Measurements from ENCODE around the gene ENAH. TPM values are rescaled to one million over a fixed set of nuclear protein-coding genes. Genes with fewer than 3 reads are reported as not detected.
A peak's percentile ranks its signal among the peaks of the same experiment; 100 is the strongest.
"Not testable (repeated sequence)": the region's sequence is repeated elsewhere in the genome, so short reads cannot be mapped to it uniquely, and the experiment has no call there.

The ENAH gene
- total RNA-seq, 1 donor from 2014 or later, result 48.5 TPM

DNA sequence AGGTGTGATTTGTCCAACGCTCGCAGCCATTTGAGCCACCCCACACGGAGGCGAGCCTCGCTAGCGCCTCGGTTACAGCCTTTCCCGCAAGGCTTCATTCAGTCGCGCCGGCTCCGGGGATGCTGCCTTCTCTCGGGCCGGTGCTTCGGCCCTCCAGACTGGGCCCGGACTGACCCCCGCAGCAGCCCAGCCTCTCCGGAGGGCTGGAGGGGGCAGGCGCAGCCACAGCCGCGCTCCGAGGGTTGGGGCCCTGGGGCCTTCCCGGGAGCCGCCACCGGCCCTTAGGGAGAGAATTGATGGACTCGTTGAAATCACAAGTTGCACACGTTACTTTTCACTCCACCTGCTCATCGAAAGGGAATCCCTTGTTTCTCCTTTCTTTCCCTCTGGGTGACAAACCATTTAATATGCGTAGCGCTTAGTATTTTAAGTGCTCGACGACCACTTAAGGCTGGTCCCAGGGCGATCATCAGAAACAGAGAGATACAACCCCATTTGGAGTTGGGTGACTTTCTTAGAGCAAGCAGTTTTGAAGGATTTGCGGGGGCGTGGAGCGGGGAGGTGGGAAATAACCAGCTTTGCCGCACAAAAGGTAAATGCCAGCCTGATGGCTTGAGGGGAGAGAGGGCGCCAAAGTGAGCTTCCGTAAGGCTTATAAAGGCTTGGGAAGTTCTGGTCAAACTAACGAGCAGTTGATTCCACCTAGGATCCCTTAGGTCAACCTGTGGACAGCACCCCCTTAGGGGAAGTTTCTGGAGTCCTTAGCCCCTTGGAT is 24.6 kb upstream of the ENAH start:
- no peak for FAIRE-seq
- DNase-seq (ENCODE audit: low spot score in 2 of 2), result peak in 1 of 2 donors; percentile 43

DNA sequence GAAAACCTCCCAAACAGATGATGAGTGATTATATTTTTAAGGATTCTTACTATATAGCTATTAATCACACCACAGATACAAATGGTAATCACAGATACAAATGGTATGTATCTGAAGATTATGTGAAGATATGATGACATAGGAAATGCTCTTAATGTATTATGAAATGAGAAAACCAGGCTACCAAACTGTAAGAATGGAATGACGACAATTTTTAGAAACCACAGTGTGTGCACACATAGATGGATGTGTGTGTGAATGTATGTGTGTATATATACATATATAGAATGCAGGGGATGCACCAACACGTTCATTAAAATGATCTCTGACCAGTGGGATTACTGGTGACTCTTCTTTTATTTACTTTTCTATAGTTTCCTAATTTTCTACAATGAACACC is 21.5 kb upstream of the ENAH start:
- no peak for FAIRE-seq
- DNase-seq (ENCODE audit: low spot score in 2 of 2), result no peak

GRCh38 chr1:225670806-225671733 is 18.1 kb upstream of the ENAH start:
- no peak for FAIRE-seq

DNA sequence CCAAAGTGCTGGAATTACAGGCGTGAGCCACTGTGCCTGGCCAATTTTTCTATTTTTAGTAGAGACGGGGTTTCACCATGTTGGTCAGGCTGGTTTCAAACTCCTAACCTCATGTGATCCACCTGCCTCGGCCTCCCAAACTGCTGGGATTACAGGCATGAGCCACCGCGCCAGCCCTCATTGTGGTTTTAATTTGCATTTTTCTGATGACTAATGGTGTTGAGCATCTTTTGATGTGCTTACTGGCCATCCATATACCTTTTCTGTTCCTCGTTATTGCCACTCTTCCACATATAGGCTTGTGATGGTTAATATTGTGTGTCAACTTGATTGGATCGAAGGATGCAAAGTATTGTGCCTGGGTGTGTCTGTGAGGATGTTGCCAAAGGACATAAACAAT is 17.4 kb upstream of the ENAH start:
- FAIRE-seq, result no peak

More at GRCh38 chr1:225670806-225671733, 18.1 kb upstream of the ENAH start:
- DNase-seq (ENCODE audit: low spot score in 2 of 2), result no peak

DNA sequence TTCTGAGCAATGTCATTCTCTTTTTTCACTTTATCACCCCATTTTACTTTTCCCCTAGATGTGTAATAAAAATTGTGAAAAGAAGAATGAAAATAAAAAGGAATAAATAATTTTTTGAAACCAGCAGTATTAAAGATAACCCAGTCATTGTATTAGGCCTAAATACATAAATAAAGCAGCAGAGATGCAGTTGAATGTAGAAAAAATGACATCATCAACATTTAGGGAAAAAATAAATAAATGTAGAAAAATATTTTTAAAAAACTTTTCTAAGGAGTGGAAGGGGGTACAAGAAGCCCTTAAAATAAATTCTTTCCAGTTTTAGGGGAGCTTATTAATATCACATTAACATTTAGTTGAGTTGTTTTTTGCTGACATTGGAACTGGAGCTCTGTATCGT is 15.3 kb upstream of the ENAH start:
- FAIRE-seq (no peak), DNase-seq (ENCODE audit: low spot score in 2 of 2) (no peak)

More for the DNA sequence above, 17.4 kb upstream of the ENAH start:
- no peak for DNase-seq (ENCODE audit: low spot score in 2 of 2)

DNA sequence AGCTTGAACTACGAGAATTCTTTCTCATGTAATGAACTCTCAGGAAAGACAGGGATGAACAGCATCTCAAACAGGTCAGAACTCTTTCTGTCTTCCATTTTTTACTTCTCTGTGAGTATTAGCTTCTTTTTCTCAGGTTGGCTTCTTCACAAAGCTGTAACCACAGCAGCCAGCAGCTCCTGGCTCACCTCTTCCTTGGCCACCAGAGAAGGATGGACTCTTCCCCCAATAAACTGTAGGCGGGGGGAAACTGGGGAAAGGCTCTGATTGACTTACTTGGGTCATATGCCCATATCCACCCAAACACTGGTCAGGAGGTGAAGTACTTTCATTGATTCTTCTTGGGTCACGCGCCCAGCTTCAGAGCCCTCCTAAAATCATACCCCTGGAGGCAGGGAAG is 14.4 kb upstream of the ENAH start:
- no peak for FAIRE-seq
- no peak for DNase-seq (ENCODE audit: low spot score in 2 of 2)

GRCh38 chr1:225666495-225666894 is 13.6 kb upstream of the ENAH start:
- FAIRE-seq (no peak), DNase-seq (ENCODE audit: low spot score in 2 of 2) (no peak)

GRCh38 chr1:225664762-225665161 is 11.8 kb upstream of the ENAH start:
- DNase-seq (ENCODE audit: low spot score in 2 of 2) (no peak), FAIRE-seq (no peak)

- DNase-seq (ENCODE audit: low spot score in 2 of 2) (no peak), FAIRE-seq (no peak)
Measured at GRCh38 chr1:225662155-225662554, 9.2 kb upstream of the ENAH start.

GRCh38 chr1:225660544-225660946 is 7.6 kb upstream of the ENAH start:
- DNase-seq (ENCODE audit: low spot score in 2 of 2), result no peak
- FAIRE-seq, result no peak

GRCh38 chr1:225658041-225658440 is 5.1 kb upstream of the ENAH start:
- DNase-seq (ENCODE audit: low spot score in 2 of 2), result no peak
- FAIRE-seq, result no peak

DNA sequence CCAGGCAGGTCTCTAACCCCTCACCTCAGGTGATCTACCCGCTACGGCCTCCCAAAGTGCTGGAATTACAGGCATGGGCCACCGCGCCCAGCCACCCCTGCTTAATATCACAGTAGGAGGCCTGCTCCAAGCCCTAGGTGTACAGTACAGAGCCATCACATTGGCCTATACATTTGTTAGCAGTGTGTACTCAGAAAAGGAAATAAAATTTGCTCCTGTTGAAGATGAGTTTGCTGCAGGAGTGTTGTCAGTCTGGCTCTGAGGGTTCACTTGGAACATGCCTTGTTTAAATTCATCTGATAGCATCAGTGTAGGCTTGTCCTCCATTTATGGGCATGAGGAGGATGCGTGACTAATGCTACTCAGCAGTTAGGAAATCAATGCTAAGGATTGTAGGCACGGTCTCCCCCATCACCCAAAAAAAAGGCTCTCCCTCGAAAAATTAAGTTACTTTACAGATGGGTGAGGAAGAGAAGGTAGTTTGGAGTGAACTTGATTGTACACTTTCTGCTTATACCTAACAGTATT is 4.6 kb upstream of the ENAH start:
- DNase-seq (ENCODE audit: low spot score in 2 of 2) (no peak), FAIRE-seq (no peak)

GRCh38 chr1:225656259-225656655 is 3.3 kb upstream of the ENAH start:
- DNase-seq (ENCODE audit: low spot score in 2 of 2); FAIRE-seq: not testable (repeated sequence)

DNA sequence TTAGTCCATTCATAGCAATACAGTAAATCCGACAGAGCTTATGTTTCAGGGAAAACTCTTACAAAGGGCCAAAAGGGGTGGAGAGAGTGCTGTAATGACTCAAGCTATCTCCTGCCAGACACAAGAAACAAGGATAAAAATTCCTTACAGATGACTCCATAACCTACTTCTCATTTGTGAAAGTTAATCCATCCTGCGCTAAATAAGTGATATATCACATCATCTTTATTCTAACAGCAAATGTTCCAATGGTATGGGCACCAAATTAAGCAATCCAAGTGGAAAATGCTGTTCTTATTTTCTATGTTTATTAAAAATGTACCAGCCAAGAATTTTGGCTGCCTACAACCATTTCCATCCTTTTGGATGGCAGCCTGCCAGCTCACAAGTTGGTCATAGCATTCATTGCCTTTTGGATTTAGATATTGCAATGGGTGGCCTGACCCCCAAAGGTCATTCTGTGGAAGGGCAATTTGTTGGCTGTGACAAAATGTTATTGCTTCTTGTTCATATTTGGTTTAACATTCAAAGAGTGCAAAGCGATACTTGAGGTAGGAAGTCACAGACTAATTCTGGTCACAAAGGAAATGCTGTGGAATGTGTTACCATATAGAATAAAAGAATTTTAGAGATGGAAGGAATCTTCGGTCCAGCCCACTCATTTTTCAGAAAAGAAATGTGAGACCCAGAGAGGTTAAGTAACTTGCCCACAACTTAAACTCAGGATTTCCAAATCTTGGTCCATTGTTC is 2.8 kb upstream of the ENAH start:
- DNase-seq (ENCODE audit: low spot score in 2 of 2), result peak in 1 of 2 donors; percentile 45
- FAIRE-seq, result no peak

- FAIRE-seq, result no peak
- DNase-seq (ENCODE audit: low spot score in 2 of 2), result no peak
Measured at GRCh38 chr1:225654688-225655508, 2.0 kb upstream of the ENAH start.

GRCh38 chr1:225654277-225654597 is 1.3 kb upstream of the ENAH start:
- DNase-seq (ENCODE audit: low spot score in 2 of 2) (no peak), FAIRE-seq (no peak)

GRCh38 chr1:225653463-225654276 is 747 bp upstream of the ENAH start:
- FAIRE-seq, result no peak

GRCh38 chr1:225651872-225652728 is 823 bp downstream of the ENAH start:
- no peak for FAIRE-seq
- DNase-seq (ENCODE audit: low spot score in 2 of 2), result no peak

More at GRCh38 chr1:225653463-225654276, 747 bp upstream of the ENAH start:
- DNase-seq (ENCODE audit: low spot score in 2 of 2), result peak; percentile 47
